Smooth muscle cell (in vitro differentiated cells): ENCODE data around the gene MTMR2. TPM values are rescaled to one million over a fixed set of nuclear protein-coding genes. Genes with fewer than 3 reads are reported as not detected.

Source experiments
- DNase-seq: peaks from one replicate; lab custom pipeline; 2025; ENCODE audit not compliant: unreplicated experiment; lab: John Stamatoyannopoulos, UW
- H2AFZ ChIP-seq: fragments of 200-600 bp; sonication (generic); 2 replicates; pipeline ENCODE4 v1.6.0; 2016; ENCODE audit warnings: antibody characterized with exemption, low read depth, mild to moderate bottlenecking
- H3F3A ChIP-seq: fragments of 200-600 bp; sonication (generic); 2 replicates; pipeline ENCODE4 v1.6.0; 2017; ENCODE audit warnings: antibody characterized with exemption, low read depth
- H3K27ac ChIP-seq: fragments of 200-600 bp; sonication (generic); 2 replicates; pipeline ENCODE4 v1.5.1; 2016; ENCODE audit warnings: low read depth, mild to moderate bottlenecking
- H3K27me3 ChIP-seq: fragments of 200-600 bp; sonication (generic); 2 replicates; pipeline ENCODE4 v1.6.1; 2016; ENCODE audit warnings: low read depth, mild to moderate bottlenecking
- H3K36me3 ChIP-seq: fragments of 200-600 bp; sonication (generic); 2 replicates; pipeline ENCODE4 v1.5.1; 2016; ENCODE audit warnings: low read depth
- H3K4me1 ChIP-seq: fragments of 200-600 bp; sonication (generic); 2 replicates; pipeline ENCODE4 v1.5.1; 2016; ENCODE audit warnings: low read depth
- H3K4me2 ChIP-seq: fragments of 200-600 bp; sonication (generic); 2 replicates; pipeline ENCODE4 v1.6.0; 2016; ENCODE audit warnings: mild to moderate bottlenecking
- H3K4me3 ChIP-seq: fragments of 200-600 bp; sonication (generic); 2 replicates; pipeline ENCODE4 v1.5.1; 2016; ENCODE audit warnings: mild to moderate bottlenecking
- H3K79me2 ChIP-seq: fragments of 200-600 bp; sonication (generic); 2 replicates; pipeline ENCODE4 v1.6.0; 2016; ENCODE audit warnings: low read depth, mild to moderate bottlenecking
- H3K9ac ChIP-seq: fragments of 200-600 bp; sonication (generic); 2 replicates; pipeline ENCODE4 v1.6.0; 2016; ENCODE audit warnings: low read depth
- H3K9me3 ChIP-seq: fragments of 200-600 bp; sonication (generic); replicated peaks from 2 replicates; pipeline ENCODE4 v1.5.1; 2016; ENCODE audit warnings: low read depth
- H4K20me1 ChIP-seq: fragments of 200-600 bp; sonication (generic); 2 replicates; pipeline ENCODE4 v1.6.0; 2016; ENCODE audit warnings: low read depth
- CTCF ChIP-seq: fragments of 200-600 bp; sonication (generic); IDR thresholded peaks from 2 replicates; pipeline ENCODE4 v1.5.1; 2017; ENCODE audit warnings: borderline replicate concordance, mild to moderate bottlenecking, antibody characterized with exemption; ENCODE audit not compliant: insufficient read depth, poor library complexity, severe bottlenecking
- WGBS: methylation state at CpG from one replicate; pipeline ENCODE4 v1.1.7; 2016; ENCODE audit warnings: low lambda C conversion rate; 5-methylcytosine and 5-hydroxymethylcytosine counted together
- polyA plus RNA-seq: library from polyadenylated mRNA; unstranded; fragments of >200 nt; fragmentation: Nextera tagmentation; extraction: Ambion mirVana; gene quantifications from 2 replicates; pipeline ENCODE4 v1.2.1, GENCODE V29; 2016
- total RNA-seq: library from RNA; depleted of rRNA; stranded (reverse); fragments of >200 nt; gene quantifications from 2 replicates; pipeline ENCODE4 v1.2.3, GENCODE V29; 2014

MTMR2 gene
- total and polyA plus RNA-seq, 2 experiments from 2014 or later, result 27.2 to 40.0 TPM

GRCh38 chr11:95888852-95889251 lies 35.1 kb downstream of the MTMR2 start:
- Histone ChIP-seq H4K20me1 (peaks cover 25% of the 10 kb centered on the region), H3K4me1 (no peaks in the 10 kb centered on the region), H3K4me2 (no peak overlapping the region), H3K27ac (no peak overlapping the region), H3K36me3 (peaks cover 5% of the 10 kb centered on the region), H3K4me3 (no peak overlapping the region), H3K27me3 (no peaks in the 10 kb centered on the region), H3F3A (no peaks in the 10 kb centered on the region), H3K9ac (no peak overlapping the region), H3K79me2 (peaks cover 20% of the 10 kb centered on the region), H2AFZ (no peak overlapping the region), H3K9me3 (no peaks in the 10 kb centered on the region)
- TF ChIP-seq CTCF, result no peak
- no peak for DNase-seq
- 99% methylated on average over 4 of the region's 4 CpGs for WGBS

GRCh38 chr11:95888439-95888838 lies 35.5 kb downstream of the MTMR2 start:
- H3F3A ChIP-seq, result no peaks in the 10 kb centered on the region
- no peak overlapping the region for H3K9ac ChIP-seq
- H3K27ac ChIP-seq, result no peak overlapping the region
- peaks cover 16% of the 10 kb centered on the region for H3K79me2 ChIP-seq
- no peak overlapping the region for H2AFZ ChIP-seq
- no peaks in the 10 kb centered on the region for H3K9me3 ChIP-seq
- peaks cover 21% of the 10 kb centered on the region for H4K20me1 ChIP-seq
- TF ChIP-seq CTCF, result no peak
- H3K36me3 ChIP-seq, result peaks cover 5% of the 10 kb centered on the region
- H3K4me1 ChIP-seq, result no peaks in the 10 kb centered on the region
- DNase-seq, result no peak
- H3K4me3 ChIP-seq, result no peak overlapping the region
- H3K27me3 ChIP-seq, result no peaks in the 10 kb centered on the region
- H3K4me2 ChIP-seq, result no peak overlapping the region

GRCh38 chr11:95886462-95886861 lies 37.4 kb downstream of the MTMR2 start:
- Histone ChIP-seq H2AFZ (no peak overlapping the region), H3K4me1 (no peaks in the 10 kb centered on the region), H3K36me3 (peaks cover 5% of the 10 kb centered on the region), H3K27me3 (no peaks in the 10 kb centered on the region), H3K4me3 (no peak overlapping the region), H3K79me2 (peaks cover 14% of the 10 kb centered on the region), H3K27ac (no peak overlapping the region), H3K9me3 (no peaks in the 10 kb centered on the region), H3K4me2 (no peak overlapping the region), H4K20me1 (peaks cover 7% of the 10 kb centered on the region), H3F3A (no peaks in the 10 kb centered on the region), H3K9ac (no peak overlapping the region)
- 96% methylated on average over 1 of the region's 1 CpG for WGBS
- TF ChIP-seq CTCF, result no peak
- DNase-seq, result no peak

GRCh38 chr11:95884802-95885201 lies 39.1 kb downstream of the MTMR2 start:
- TF ChIP-seq CTCF, result no peak
- Histone ChIP-seq H3K9me3 (no peaks in the 10 kb centered on the region), H3K9ac (no peak overlapping the region), H4K20me1 (peaks cover 3% of the 10 kb centered on the region), H3K4me2 (no peak overlapping the region), H3K4me1 (no peaks in the 10 kb centered on the region), H2AFZ (no peak overlapping the region), H3K79me2 (peaks cover 14% of the 10 kb centered on the region), H3K27ac (no peak overlapping the region), H3K27me3 (no peaks in the 10 kb centered on the region), H3F3A (no peaks in the 10 kb centered on the region), H3K4me3 (no peak overlapping the region), H3K36me3 (peaks cover 5% of the 10 kb centered on the region)
- no peak for DNase-seq
- 100% methylated on average over 2 of the region's 2 CpGs for WGBS
